Stimulated activated CD4-positive, alpha-beta T cell treated with anti-CD3 and anti-CD28 coated beads, TNF-alpha, amount 100 ng/mL, for 48 hours (primary cell): ENCODE results near the gene C6orf15.

Experiments
- DNase-seq, 3 donors: peaks; one replicate each; pipeline ENCODE4 v3.0.0-alpha.2; 2020; ENCODE audit warnings: low read depth in 3 of 3

C6orf15 gene

DNA sequence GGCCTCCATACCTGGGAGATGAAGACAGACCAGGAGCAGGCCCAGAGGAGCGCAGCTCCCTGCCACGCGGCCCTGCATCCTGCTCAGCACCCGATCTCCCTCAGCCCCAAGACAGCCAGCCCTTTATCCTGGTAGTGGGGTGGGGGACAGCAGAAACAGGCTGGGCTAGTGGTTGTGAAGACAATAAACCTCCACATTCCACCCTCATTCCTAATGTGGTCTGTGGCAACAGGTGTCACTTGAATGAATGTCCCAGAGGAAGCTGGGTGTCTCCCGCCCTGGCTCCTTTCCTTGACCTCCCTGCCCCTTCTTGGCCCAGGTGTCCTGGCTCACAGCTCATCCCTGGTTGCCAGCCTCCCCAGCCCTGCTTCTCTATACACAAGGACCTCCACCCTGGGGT, at the start of gene C6orf15:
TSS of gene C6orf15 (minus strand) at position 98 of the 400 bp plus-strand sequence. CDS start at position 78, 20 bp downstream.
- DNase-seq, result no peak

GRCh38 chr6:31161216-31162126, 49.1 kb upstream of the C6orf15 start:
- no peak for DNase-seq

DNA sequence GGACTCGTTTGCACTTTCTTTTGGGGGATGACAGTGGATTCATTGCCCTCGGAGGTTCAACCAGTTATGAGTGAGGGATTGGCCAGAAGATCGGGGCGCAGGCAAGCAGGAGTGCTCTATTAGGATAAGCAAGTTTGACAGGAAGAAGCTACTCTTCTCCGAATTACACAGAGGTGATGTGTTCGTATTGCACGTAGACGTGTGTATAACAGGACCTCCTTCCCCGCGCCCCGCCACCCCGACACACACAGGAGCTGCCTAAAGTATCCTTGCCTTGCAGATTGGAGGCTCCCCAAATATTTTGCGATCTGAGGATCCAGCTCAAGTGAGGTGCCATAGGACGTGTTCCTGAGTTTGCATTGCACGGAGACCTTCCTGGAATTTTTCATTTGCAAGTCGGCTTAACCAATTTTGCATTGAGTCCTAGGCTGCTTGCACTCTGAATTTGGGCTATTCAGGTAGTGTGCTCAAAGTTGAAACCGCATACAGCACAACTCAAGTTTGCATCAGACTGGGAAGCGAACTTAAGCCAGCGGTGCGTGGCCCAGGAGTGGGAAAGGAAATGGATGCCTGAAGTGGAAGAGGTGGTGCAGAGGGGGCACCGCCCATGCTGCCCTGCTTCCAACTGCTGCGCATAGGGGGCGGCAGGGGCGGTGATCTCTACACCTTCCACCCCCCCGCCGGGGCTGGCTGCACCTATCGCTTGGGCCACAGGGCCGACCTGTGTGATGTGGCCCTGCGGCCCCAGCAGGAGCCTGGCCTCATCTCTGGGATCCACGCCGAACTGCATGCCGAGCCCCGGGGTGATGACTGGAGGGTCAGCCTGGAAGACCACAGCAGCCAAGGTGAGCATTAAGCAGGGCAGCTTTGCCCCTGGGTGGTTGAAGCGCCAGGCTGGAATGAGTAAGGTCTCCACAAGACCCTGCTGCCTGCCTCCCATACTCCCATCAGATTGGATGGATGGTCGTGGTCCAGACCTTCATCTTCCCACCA, 46.8 kb upstream of the C6orf15 start:
- peak in 1 of 3 donors; percentile 15 for DNase-seq

GRCh38 chr6:31158140-31158862, 45.9 kb upstream of the C6orf15 start, which contains the start of gene TCF19:
Gene TCF19, plus strand, starts transcription at chr6:31158589. Its CDS starts 881 bp downstream, at chr6:31159470.
- DNase-seq, result peak; percentile 96 to 99 (median 99)

DNA sequence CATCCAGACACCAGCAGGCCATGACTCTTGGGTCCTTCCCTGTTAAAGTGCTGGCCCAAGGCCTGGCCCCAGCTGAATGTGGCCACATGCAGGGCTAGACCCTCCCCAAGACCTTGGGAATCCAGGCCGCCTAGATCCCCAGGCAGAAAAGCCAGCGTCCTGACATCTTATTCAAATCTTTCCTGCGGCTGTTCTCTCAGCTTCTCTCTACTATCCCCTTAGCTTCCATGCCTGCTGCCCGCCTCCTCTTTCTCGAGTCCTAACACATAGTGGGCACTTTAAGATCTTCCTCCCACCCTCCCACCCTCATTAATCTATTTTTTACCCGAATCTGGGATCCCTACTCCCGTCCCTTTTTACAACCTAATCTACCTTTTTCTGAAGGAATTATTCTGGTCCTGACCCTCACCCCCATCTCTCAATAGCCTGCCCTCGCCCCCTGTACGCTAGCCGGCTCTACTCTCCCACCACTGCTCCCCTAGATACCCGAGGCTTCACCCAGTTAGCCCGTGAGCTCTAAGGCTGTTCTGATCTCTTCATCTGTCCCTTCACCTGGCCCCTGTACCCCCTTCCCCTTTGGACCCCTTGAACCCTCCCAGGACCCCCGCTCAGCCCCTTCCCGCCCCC, 45.3 kb upstream of the C6orf15 start, which contains the start of gene CCHCR1:
TSS of gene CCHCR1 (minus strand) at position 290 of the 627 bp plus-strand sequence. CDS start at position 88, 202 bp downstream.
- no peak for DNase-seq

GRCh38 chr6:31156641-31157040, 44.3 kb upstream of the C6orf15 start:
- DNase-seq, result no peak

GRCh38 chr6:31154436-31154835, 42.1 kb upstream of the C6orf15 start:
- DNase-seq, result no peak

- DNase-seq, result no peak
Measured at GRCh38 chr6:31152781-31153180, 40.4 kb upstream of the C6orf15 start.

GRCh38 chr6:31149827-31150447, 37.6 kb upstream of the C6orf15 start:
- DNase-seq, result no peak

GRCh38 chr6:31145386-31145785, 33.0 kb upstream of the C6orf15 start:
- no peak for DNase-seq

DNA sequence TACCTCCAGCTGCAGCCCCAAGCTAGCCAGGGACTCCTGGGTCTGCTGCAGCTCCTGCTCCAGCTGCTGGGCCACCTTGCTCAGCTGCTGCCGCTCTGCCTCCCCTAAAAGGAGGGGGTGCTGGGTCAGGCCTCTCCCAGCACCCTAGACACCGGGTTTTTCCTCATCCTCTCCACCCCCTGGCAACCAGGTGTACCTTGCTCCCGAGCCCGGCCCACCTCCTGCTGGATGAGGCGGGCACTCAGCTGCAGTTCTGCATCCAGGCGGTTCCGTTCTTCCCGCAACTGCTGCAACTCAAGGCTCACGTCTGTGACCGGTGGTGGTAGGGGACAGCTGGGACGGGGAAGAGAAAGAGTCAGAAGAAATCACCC, 32.6 kb upstream of the C6orf15 start:
- DNase-seq, result no peak

- no peak for DNase-seq
Measured at GRCh38 chr6:31144296-31144969, 32.1 kb upstream of the C6orf15 start.

GRCh38 chr6:31143148-31143547, 30.8 kb upstream of the C6orf15 start:
- no peak for DNase-seq

- no peak for DNase-seq
Measured at GRCh38 chr6:31142361-31142761, 30.0 kb upstream of the C6orf15 start.

DNA sequence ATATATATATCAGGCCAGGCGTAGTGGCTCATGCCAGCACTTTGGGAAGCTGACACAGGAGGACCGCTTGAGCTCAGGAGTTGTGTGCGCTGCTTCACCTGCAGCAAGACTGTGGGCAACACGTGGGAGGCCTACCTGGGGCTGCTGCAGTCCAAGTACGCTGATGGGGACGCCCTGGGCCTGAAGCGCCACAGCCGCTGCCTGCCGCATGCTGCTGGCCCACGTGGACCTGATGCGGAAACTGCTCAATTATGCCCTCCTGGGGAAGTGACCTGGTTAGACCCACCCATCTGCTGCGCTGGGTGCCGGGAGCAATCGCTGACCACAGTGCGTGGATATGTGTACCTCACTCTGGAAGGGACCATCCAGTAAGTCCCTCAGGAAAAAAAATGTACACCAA, 28.3 kb upstream of the C6orf15 start:
- DNase-seq, result no peak

GRCh38 chr6:31139599-31139998, 27.2 kb upstream of the C6orf15 start:
- no peak for DNase-seq

DNA sequence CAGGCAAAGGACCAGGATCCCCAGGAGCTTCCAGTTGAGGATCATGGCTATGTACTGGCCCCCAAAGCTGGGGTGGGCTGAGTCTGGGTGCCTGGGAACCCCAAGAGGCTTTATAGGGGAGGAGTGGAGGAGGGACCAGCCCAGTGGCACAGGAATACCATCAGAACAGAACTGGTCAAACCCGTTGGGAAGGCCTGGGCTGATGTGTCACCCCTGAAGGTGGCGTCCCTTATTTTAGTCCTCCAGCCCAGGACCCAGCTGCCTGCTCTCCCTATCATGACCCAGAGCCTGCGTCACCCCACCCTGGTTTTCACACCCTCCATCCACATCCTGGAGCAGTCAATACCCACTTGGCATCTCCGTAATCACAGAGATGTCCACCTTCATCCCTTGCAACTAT, 26.6 kb upstream of the C6orf15 start, which contains the start of gene PSORS1C2:
TSS of gene PSORS1C2 (minus strand) at position 85 of the 400 bp plus-strand sequence. CDS start at position 45, 40 bp downstream.
- DNase-seq, result no peak

- DNase-seq, result no peak
Measured at GRCh38 chr6:31135710-31136109, 23.3 kb upstream of the C6orf15 start.

- no peak for DNase-seq
Measured at GRCh38 chr6:31132806-31133205, 20.4 kb upstream of the C6orf15 start.

- DNase-seq, result no peak
Measured at GRCh38 chr6:31131595-31131994, 19.2 kb upstream of the C6orf15 start.
